Mesenchymal stem cell (in vitro differentiated cells and primary cell): ENCODE data around the gene FLNC.

Experiments used
- DNase-seq: peaks from one replicate; pipeline ENCODE4 v3.0.0-alpha.2; 2013
- H2AFZ ChIP-seq: one replicate; pipeline ENCODE4 v1.6.1; 2013; ENCODE audit warnings: low read depth, mild to moderate bottlenecking, control low read depth, inconsistent platforms, low read length, moderate library complexity
- H2AK5ac ChIP-seq: 2 replicates; pipeline ENCODE4 v1.6.1; 2013; ENCODE audit warnings: low read length, moderate library complexity, mild to moderate bottlenecking, inconsistent platforms; ENCODE audit not compliant: severe bottlenecking
- H2BK120ac ChIP-seq: one replicate; pipeline ENCODE4 v1.6.1; 2013; ENCODE audit warnings: low read depth, mild to moderate bottlenecking, inconsistent platforms, low read length, moderate library complexity
- H2BK12ac ChIP-seq, 2 experiments: one replicate each; pipeline ENCODE4 v1.6.1; 2013; ENCODE audit warnings: inconsistent platforms in 2 of 2, low read length in 2 of 2, mild to moderate bottlenecking in 2 of 2, moderate library complexity in 2 of 2, control low read depth in 1 of 2
- H2BK15ac ChIP-seq: one replicate; pipeline ENCODE4 v1.6.1; 2013; ENCODE audit warnings: mild to moderate bottlenecking, low read depth, inconsistent platforms; ENCODE audit not compliant: poor library complexity, severe bottlenecking
- H2BK5ac ChIP-seq: 2 replicates; pipeline ENCODE4 v1.6.1; 2013; ENCODE audit warnings: low read depth, mild to moderate bottlenecking, low read length, control low read depth, inconsistent platforms; ENCODE audit not compliant: poor library complexity, severe bottlenecking
- H3K14ac ChIP-seq, 2 experiments: one replicate each; pipeline ENCODE4 v1.6.1; 2013; ENCODE audit warnings: inconsistent platforms in 2 of 2, low read length in 2 of 2, control low read depth in 1 of 2, mild to moderate bottlenecking in 1 of 2, moderate library complexity in 1 of 2
- H3K18ac ChIP-seq, 2 experiments: one replicate each; pipeline ENCODE4 v1.6.1; 2013; ENCODE audit warnings: inconsistent platforms in 2 of 2, low read length in 2 of 2, control low read depth in 1 of 2, low read depth in 1 of 2, mild to moderate bottlenecking in 1 of 2
- H3K23ac ChIP-seq, 2 experiments: one replicate each; pipeline ENCODE4 v1.6.1; 2013; ENCODE audit warnings: inconsistent platforms in 2 of 2, low read length in 2 of 2, mild to moderate bottlenecking in 2 of 2, moderate library complexity in 2 of 2, control low read depth in 1 of 2
- H3K27ac ChIP-seq: 2 replicates; pipeline ENCODE4 v1.5.1; 2013; ENCODE audit warnings: mild to moderate bottlenecking, moderate library complexity, low read length, control low read depth, inconsistent platforms; ENCODE audit not compliant: poor library complexity, severe bottlenecking
- H3K27me3 ChIP-seq, 2 experiments: 2 replicates each; pipeline versions ENCODE4 v1.6.1 to v1.7.0; 2013; ENCODE audit warnings: low read length in 2 of 2, mild to moderate bottlenecking in 2 of 2, moderate library complexity in 2 of 2, control low read depth in 1 of 2, inconsistent platforms in 1 of 2; ENCODE audit not compliant: control insufficient read depth in 1 of 2, insufficient read depth in 1 of 2
- H3K36me3 ChIP-seq, 2 experiments: 2 replicates each; pipeline versions ENCODE4 v1.6.1 to v1.7.0; 2013; ENCODE audit warnings: low read length in 2 of 2, control low read depth in 1 of 2, inconsistent platforms in 1 of 2, low read depth in 1 of 2, mild to moderate bottlenecking in 1 of 2; ENCODE audit not compliant: insufficient read depth in 2 of 2, control insufficient read depth in 1 of 2
- H3K4ac ChIP-seq, 2 experiments: one replicate each; pipeline ENCODE4 v1.6.1; 2013; ENCODE audit warnings: inconsistent platforms in 2 of 2, low read length in 2 of 2, mild to moderate bottlenecking in 2 of 2, moderate library complexity in 2 of 2, control low read depth in 1 of 2, low read depth in 1 of 2
- H3K4me1 ChIP-seq: 2 replicates; pipeline ENCODE4 v1.6.1; 2013; ENCODE audit warnings: low read depth, low read length, control low read depth; ENCODE audit not compliant: control insufficient read depth, insufficient read depth
- H3K4me2 ChIP-seq: 2 replicates; pipeline ENCODE4 v1.6.1; 2013; ENCODE audit warnings: low read length, mild to moderate bottlenecking, inconsistent platforms; ENCODE audit not compliant: poor library complexity, severe bottlenecking
- H3K4me3 ChIP-seq, 2 experiments: 2 replicates each; pipeline versions ENCODE4 v1.5.1 to v1.7.0; 2013; ENCODE audit warnings: low read length in 2 of 2, mild to moderate bottlenecking in 2 of 2, control low read depth in 1 of 2, low read depth in 1 of 2; ENCODE audit not compliant: insufficient read depth in 1 of 2
- H3K79me1 ChIP-seq: replicated peaks from 2 replicates; pipeline ENCODE4 v1.6.1; 2013; ENCODE audit warnings: mild to moderate bottlenecking, control low read depth, low read length, inconsistent platforms; ENCODE audit not compliant: poor library complexity, severe bottlenecking
- H3K9ac ChIP-seq: 2 replicates; pipeline ENCODE4 v1.7.0; 2013; ENCODE audit warnings: mild to moderate bottlenecking, low read length, moderate library complexity
- H3K9me3 ChIP-seq: 2 replicates; pipeline ENCODE4 v1.7.0; 2013; ENCODE audit warnings: mild to moderate bottlenecking, low read length; ENCODE audit not compliant: control insufficient read depth
- H4K8ac ChIP-seq: one replicate; pipeline ENCODE4 v1.6.1; 2013; ENCODE audit warnings: inconsistent platforms, mild to moderate bottlenecking, low read length, moderate library complexity
- H4K91ac ChIP-seq: one replicate; pipeline ENCODE4 v1.6.1; 2013; ENCODE audit warnings: mild to moderate bottlenecking, low read length, inconsistent platforms
- WGBS: methylation state at CpG from one replicate; pipeline ENCODE4 v1.1.7; 2013; ENCODE audit warnings: mixed read lengths; 5-methylcytosine and 5-hydroxymethylcytosine counted together

FLNC gene

DNA sequence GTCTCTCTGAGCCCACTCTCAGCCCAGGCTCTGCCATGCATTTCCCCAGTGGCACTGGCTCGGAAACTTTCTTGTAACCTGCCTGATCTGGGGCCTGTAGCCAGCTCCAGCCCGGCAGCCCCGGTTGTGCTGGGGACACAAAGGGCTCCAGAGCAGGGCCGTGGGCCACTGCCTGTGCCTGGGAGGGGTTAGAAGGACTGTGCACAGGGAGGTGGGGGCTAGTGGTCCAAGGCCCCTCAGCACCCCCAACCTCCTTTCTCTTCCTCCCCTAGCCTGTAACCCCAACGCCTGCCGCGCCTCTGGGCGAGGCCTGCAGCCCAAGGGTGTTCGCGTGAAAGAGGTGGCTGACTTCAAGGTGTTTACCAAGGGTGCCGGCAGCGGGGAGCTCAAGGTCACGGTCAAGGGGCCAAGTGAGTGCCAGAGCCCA, 9.6 kb downstream of the FLNC start:
- 92% methylated on average over 12 of the region's 13 CpGs for WGBS
- Histone ChIP-seq H2BK12ac (no peak overlapping the region), H4K91ac (no peak overlapping the region), H2AFZ (no peak overlapping the region), H3K36me3 (peaks cover 95 to 98% of the 10 kb centered on the region in 2 experiments), H3K4ac (no peak overlapping the region), H4K8ac (no peak overlapping the region), H2AK5ac (no peak overlapping the region), H3K23ac (no peak overlapping the region), H3K14ac (no peak overlapping the region), H3K4me3 (no peak overlapping the region), H3K9me3 (no peaks in the 10 kb centered on the region), H3K27me3 (no peaks in the 10 kb centered on the region), H3K27ac (no peak overlapping the region), H3K18ac (no peak overlapping the region), H3K4me2 (no peak overlapping the region), H2BK120ac (no peak overlapping the region), H3K79me1 (peaks cover 47% of the 10 kb centered on the region), H3K9ac (no peak overlapping the region), H2BK15ac (no peak overlapping the region), H2BK5ac (no peak overlapping the region), H3K4me1 (peaks cover 8% of the 10 kb centered on the region)
- DNase-seq, result no peak

DNA sequence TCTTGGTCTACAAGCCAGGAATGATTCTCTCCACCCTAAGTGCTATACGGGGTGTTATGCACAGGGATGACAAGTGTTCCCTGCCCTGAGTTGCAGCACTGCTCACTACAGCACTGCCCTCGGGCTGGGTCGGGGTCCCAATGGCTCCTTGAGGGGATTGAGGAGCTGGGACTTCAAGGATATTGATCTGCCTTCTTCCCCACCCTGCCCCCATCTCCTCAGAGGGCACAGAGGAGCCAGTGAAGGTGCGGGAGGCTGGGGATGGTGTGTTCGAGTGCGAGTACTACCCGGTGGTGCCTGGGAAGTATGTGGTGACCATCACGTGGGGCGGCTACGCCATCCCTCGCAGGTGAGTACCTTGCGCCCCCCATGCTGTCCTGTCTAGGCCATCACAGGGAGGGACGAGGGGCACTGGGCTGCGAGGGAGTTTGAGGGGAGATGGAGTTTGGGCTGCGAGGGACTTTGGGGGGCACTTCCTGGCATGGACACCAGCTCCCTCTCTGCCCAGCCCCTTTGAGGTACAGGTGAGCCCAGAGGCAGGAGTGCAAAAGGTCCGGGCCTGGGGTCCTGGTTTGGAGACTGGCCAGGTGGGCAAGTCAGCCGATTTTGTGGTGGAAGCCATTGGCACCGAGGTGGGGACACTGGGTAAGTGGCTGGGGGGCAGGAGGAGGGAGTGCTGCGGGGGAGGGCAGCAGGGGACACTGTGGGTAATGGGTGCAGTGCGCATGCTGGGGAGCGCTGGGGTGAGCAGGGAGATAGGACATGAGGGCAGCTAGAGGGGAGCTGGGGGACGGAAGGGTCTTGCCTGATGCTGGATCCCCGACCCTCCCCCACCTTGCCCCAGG, 10.3 kb downstream of the FLNC start:
- H2BK5ac ChIP-seq, result no peak overlapping the region
- no peak overlapping the region for H2AK5ac ChIP-seq
- no peak overlapping the region for H3K9ac ChIP-seq
- no peak overlapping the region for H4K8ac ChIP-seq
- H3K4ac ChIP-seq, result no peak overlapping the region
- no peak overlapping the region for H2BK12ac ChIP-seq
- H3K23ac ChIP-seq, result no peak overlapping the region
- H3K14ac ChIP-seq, result no peak overlapping the region
- H3K18ac ChIP-seq, result no peak overlapping the region
- H3K4me2 ChIP-seq, result no peak overlapping the region
- no peak overlapping the region for H3K27ac ChIP-seq
- no peak overlapping the region for H2AFZ ChIP-seq
- H3K27me3 ChIP-seq, result no peaks in the 10 kb centered on the region
- H2BK120ac ChIP-seq, result no peak overlapping the region
- WGBS, result 95% methylated on average over 23 of the region's 23 CpGs
- DNase-seq, result no peak
- peak overlapping the region; percentile 24 for H4K91ac ChIP-seq
- no peak overlapping the region for H2BK15ac ChIP-seq
- H3K4me1 ChIP-seq, result peaks cover 8% of the 10 kb centered on the region
- H3K36me3 ChIP-seq, result peaks cover 96 to 99% of the 10 kb centered on the region in 2 experiments
- H3K4me3 ChIP-seq, result no peak overlapping the region
- H3K9me3 ChIP-seq, result no peaks in the 10 kb centered on the region
- H3K79me1 ChIP-seq, result peaks cover 48% of the 10 kb centered on the region

- Histone ChIP-seq H4K8ac (no peak overlapping the region), H2AFZ (no peak overlapping the region), H2BK5ac (no peak overlapping the region), H3K36me3 (peaks cover 96 to 99% of the 10 kb centered on the region in 2 experiments), H3K9me3 (no peaks in the 10 kb centered on the region), H2BK120ac (no peak overlapping the region), H3K9ac (peak overlapping the region; percentile 49), H3K79me1 (peaks cover 47% of the 10 kb centered on the region), H3K4me2 (no peak overlapping the region), H3K4ac (no peak overlapping the region), H3K14ac (peak overlapping the region in 1 of 2 experiments; percentile 35), H3K27me3 (no peaks in the 10 kb centered on the region), H3K18ac (no peak overlapping the region), H3K4me1 (peaks cover 4% of the 10 kb centered on the region), H2AK5ac (no peak overlapping the region), H3K27ac (no peak overlapping the region), H2BK15ac (no peak overlapping the region), H3K23ac (no peak overlapping the region), H4K91ac (no peak overlapping the region), H2BK12ac (peak overlapping the region in 1 of 2 experiments; percentile 35), H3K4me3 (no peak overlapping the region)
- 94% methylated on average over 17 of the region's 17 CpGs for WGBS
- DNase-seq, result no peak
Observed at GRCh38 chr7:128841171-128841690, 11.0 kb downstream of the FLNC start.

DNA sequence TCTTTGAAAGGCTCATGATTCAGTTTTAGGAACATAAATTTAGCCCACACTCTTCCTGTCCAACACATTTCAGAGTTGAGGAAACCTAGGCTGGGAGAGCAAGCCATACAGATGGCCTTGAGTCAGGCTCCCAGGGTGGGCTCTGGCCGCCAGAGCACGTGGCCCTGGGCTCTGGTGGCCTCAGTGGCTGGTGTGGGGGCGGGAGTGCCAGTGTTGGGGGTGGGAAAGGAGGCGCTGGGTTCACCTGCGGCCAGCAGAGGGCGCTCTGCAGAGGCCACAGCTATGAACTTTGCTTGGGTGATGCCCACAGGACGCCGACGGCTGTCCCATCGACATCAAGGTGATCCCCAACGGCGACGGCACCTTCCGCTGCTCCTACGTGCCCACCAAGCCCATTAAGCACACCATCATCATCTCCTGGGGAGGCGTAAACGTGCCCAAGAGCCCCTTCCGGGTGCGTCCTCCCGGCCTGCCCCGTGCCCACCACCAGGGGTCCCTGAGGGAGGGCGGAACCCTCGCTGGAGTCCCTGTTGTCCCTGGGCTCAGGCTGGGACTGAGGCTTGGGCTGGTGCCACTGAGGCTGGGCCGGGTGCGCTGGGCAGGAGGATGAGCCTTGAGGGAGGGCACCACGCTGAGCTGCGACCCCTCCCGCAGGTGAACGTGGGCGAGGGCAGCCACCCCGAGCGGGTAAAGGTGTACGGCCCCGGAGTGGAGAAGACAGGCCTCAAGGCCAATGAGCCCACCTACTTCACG, 11.9 kb downstream of the FLNC start:
- Histone ChIP-seq H4K91ac (no peak overlapping the region), H2BK5ac (no peak overlapping the region), H2BK12ac (no peak overlapping the region), H3K23ac (no peak overlapping the region), H3K14ac (no peak overlapping the region), H3K9me3 (no peaks in the 10 kb centered on the region), H2AFZ (no peak overlapping the region), H3K27ac (no peak overlapping the region), H3K79me1 (peaks cover 39% of the 10 kb centered on the region), H3K9ac (no peak overlapping the region), H3K27me3 (no peaks in the 10 kb centered on the region), H3K4ac (no peak overlapping the region), H3K4me2 (no peak overlapping the region), H3K4me3 (no peak overlapping the region), H3K36me3 (peaks cover 97 to 99% of the 10 kb centered on the region in 2 experiments), H2BK120ac (no peak overlapping the region), H2AK5ac (no peak overlapping the region), H4K8ac (peak overlapping the region; percentile 27), H2BK15ac (no peak overlapping the region), H3K18ac (no peak overlapping the region), H3K4me1 (no peaks in the 10 kb centered on the region)
- DNase-seq, result peak; percentile 51
- 87% methylated on average over 32 of the region's 35 CpGs for WGBS
